Lower leg skin (tissue), 4 donors: ENCODE measurements around the gene KLHL11. TPM values are rescaled to one million over a fixed set of nuclear protein-coding genes. Genes with fewer than 3 reads are reported as not detected.
"Not testable (repeated sequence)": the region's sequence is repeated elsewhere in the genome, so short reads cannot be mapped to it uniquely, and the experiment has no call there.

Source experiments
- DNase-seq, 2 donors: peaks; one replicate each; pipeline ENCODE4 v3.0.0-alpha.2; 2019; ENCODE audit warnings: low spot score in 2 of 2
- H3K4me3 ChIP-seq: fragments of 200-600 bp; sonication (generic); 2 replicates; pipeline ENCODE4 v1.5.1; 2017; ENCODE audit warnings: mild to moderate bottlenecking, low read depth; ENCODE audit not compliant: poor library complexity, severe bottlenecking
- CTCF ChIP-seq, 3 donors: fragments of 450-650 bp; IDR thresholded peaks; one replicate each; pipeline ENCODE4 v1.5.1; 2016; ENCODE audit warnings: antibody characterized with exemption in 3 of 3, mild to moderate bottlenecking in 3 of 3, moderate library complexity in 2 of 3
- POLR2A ChIP-seq, 2 donors: fragments of 450-650 bp; IDR thresholded peaks; one replicate each; pipeline ENCODE4 v1.6.1; 2016 to 2017; ENCODE audit warnings: antibody characterized with exemption in 2 of 2, mild to moderate bottlenecking in 1 of 2, moderate library complexity in 1 of 2
- WGBS, 2 donors: methylation state at CpG; one replicate each; pipeline ENCODE4 v1.1.5; 2018; 5-methylcytosine and 5-hydroxymethylcytosine counted together
- intact Hi-C: fragments of 100-400 bp; cut with DNase I; formaldehyde crosslinking; loops from one replicate; pipeline ENCODE4 v1.15.0; 2023; ENCODE audit warnings: low total_unique reads
- total RNA-seq, 4 donors: library from RNA; depleted of rRNA; stranded (reverse); fragments of >200 nt; gene quantifications; one replicate each; pipeline ENCODE4 v1.1.0, GENCODE V29; 2016

Gene KLHL11
- total RNA-seq, 4 donors from 2014 or later, result 23.6 to 27.7 (median 25.2) TPM

GRCh38 chr17:41882756-41883155 is 17.5 kb upstream of the KLHL11 start:
- no peak for DNase-seq
- H3K4me3 ChIP-seq, result no peak overlapping the region
- WGBS, 2 donors, result 85 to 86% methylated on average over 6 of the region's 6 CpGs
- no peak for TF ChIP-seq POLR2A (IDR thresholded peaks at IDR 0.05)
- TF ChIP-seq CTCF (IDR thresholded peaks at IDR 0.05), result no peak
- intact Hi-C loops, result no loop called here

- intact Hi-C loops, result no loop called here
- TF ChIP-seq POLR2A (IDR thresholded peaks at IDR 0.05) (no peak), CTCF (IDR thresholded peaks at IDR 0.05) (no peak)
- 86 to 90% methylated on average over 4 of the region's 4 CpGs for WGBS, 2 donors
- no peak overlapping the region for H3K4me3 ChIP-seq
- no peak for DNase-seq
These were observed 14.9 kb upstream of the KLHL11 start for GRCh38 chr17:41880130-41880529.

- 95 to 98% methylated on average over 9 of the region's 9 CpGs for WGBS, 2 donors
- H3K4me3 ChIP-seq, DNase-seq, intact Hi-C loops: not testable (repeated sequence)
These were observed 9.1 kb upstream of the KLHL11 start for GRCh38 chr17:41874293-41874670.

GRCh38 chr17:41873559-41874292 is 8.5 kb upstream of the KLHL11 start:
- WGBS, 2 donors, result 96 to 98% methylated on average over 10 of the region's 10 CpGs
- intact Hi-C loops, result no loop called here
- H3K4me3 ChIP-seq, result no peak overlapping the region
- no peak for DNase-seq
- no peak for TF ChIP-seq CTCF (IDR thresholded peaks at IDR 0.05)
- no peak for TF ChIP-seq POLR2A (IDR thresholded peaks at IDR 0.05)

GRCh38 chr17:41871789-41872188 is 6.6 kb upstream of the KLHL11 start:
- WGBS, 2 donors, result 95 to 97% methylated on average over 10 of the region's 10 CpGs
- intact Hi-C loops, result no loop called here
- TF ChIP-seq CTCF (IDR thresholded peaks at IDR 0.05), result no peak
- TF ChIP-seq POLR2A (IDR thresholded peaks at IDR 0.05), result no peak
- DNase-seq, result no peak
- no peak overlapping the region for H3K4me3 ChIP-seq

GRCh38 chr17:41870627-41871026 is 5.4 kb upstream of the KLHL11 start:
- DNase-seq, result no peak
- intact Hi-C loops, result no loop called here
- TF ChIP-seq POLR2A (IDR thresholded peaks at IDR 0.05), result no peak
- TF ChIP-seq CTCF (IDR thresholded peaks at IDR 0.05), result no peak
- 80 to 81% methylated on average over 7 of the region's 7 CpGs for WGBS, 2 donors
- H3K4me3 ChIP-seq, result no peak overlapping the region
